K562 (cell line): ENCODE results near the gene BIRC5. TPM values are rescaled to one million over a fixed set of nuclear protein-coding genes. Genes with fewer than 3 reads are reported as not detected.

Experiments used
- ATF4 ChIP-seq: fragments of 450-650 bp; formaldehyde crosslinking; IDR thresholded peaks from 2 replicates; pipeline ENCODE4 v1.4.0; 2022; ENCODE audit warnings: mild to moderate bottlenecking, moderate library complexity
- BHLHE40 ChIP-seq: IDR thresholded peaks from 2 replicates; pipeline ENCODE4 v1.6.1; 2011; ENCODE audit warnings: low read length, improper control_type of control experiment
- CBFA2T3 ChIP-seq: fragments of 450-650 bp; IDR thresholded peaks from 2 replicates; pipeline ENCODE4 v1.6.1; 2017
- CBX1 ChIP-seq: sonication (generic); IDR thresholded peaks from 2 replicates; pipeline ENCODE4 v1.6.1; 2016; ENCODE audit warnings: antibody characterized with exemption, low read depth, mild to moderate bottlenecking
- CHD4 ChIP-seq: fragments of 200-600 bp; sonication (generic); IDR thresholded peaks from 3 replicates; pipeline ENCODE4 v1.6.1; 2012; ENCODE audit warnings: low read depth, mild to moderate bottlenecking, mixed read lengths, low read length, inconsistent platforms; ENCODE audit not compliant: insufficient read depth, insufficient replicate concordance, poor library complexity, severe bottlenecking
- DIDO1 ChIP-seq: fragments of 450-650 bp; IDR thresholded peaks from 2 replicates; pipeline ENCODE4 v1.6.1; 2016; ENCODE audit warnings: low read depth, missing biosample characterization, missing genetic modification characterization
- HMGN3 ChIP-seq: IDR thresholded peaks from 2 replicates; pipeline ENCODE4 v1.6.1; 2011; ENCODE audit warnings: borderline replicate concordance, low read depth, mild to moderate bottlenecking, mixed read lengths, low read length; ENCODE audit not compliant: insufficient read length; ENCODE audit errors: extremely low read depth
- KAT7 ChIP-seq: sonication (generic); formaldehyde crosslinking; IDR thresholded peaks from 2 replicates; pipeline ENCODE4 v1.8.0; 2022; ENCODE audit warnings: missing genetic modification reagents, mild to moderate bottlenecking, borderline replicate concordance
- KDM5B ChIP-seq: fragments of 200-600 bp; sonication (generic); IDR thresholded peaks from 2 replicates; pipeline ENCODE4 v1.6.1; 2012; ENCODE audit warnings: low read depth, mild to moderate bottlenecking, moderate library complexity, low read length, control low read depth, inconsistent platforms; ENCODE audit not compliant: insufficient replicate concordance
- NFE2L1 ChIP-seq: fragments of 450-650 bp; IDR thresholded peaks from 2 replicates; pipeline ENCODE4 v1.6.1; 2016; ENCODE audit warnings: missing genetic modification characterization, low read depth, mild to moderate bottlenecking, missing compliant biosample characterization, moderate library complexity, borderline replicate concordance
- OTX1 ChIP-seq: fragments of 450-650 bp; formaldehyde crosslinking; IDR thresholded peaks from 2 replicates; pipeline ENCODE4 v1.4.0; 2022; ENCODE audit warnings: mild to moderate bottlenecking
- PHF20 ChIP-seq: fragments of 450-650 bp; IDR thresholded peaks from 2 replicates; pipeline ENCODE4 v1.6.1; 2018; ENCODE audit not compliant: partially characterized antibody
- PKNOX1 ChIP-seq: fragments of 450-650 bp; IDR thresholded peaks from 2 replicates; pipeline ENCODE4 v1.6.1; 2016
- POLR2A ChIP-seq: fragments of 450-650 bp; conservative IDR thresholded peaks from 2 replicates; pipeline ENCODE4 v1.6.1; 2016
- PTTG1 ChIP-seq: fragments of 450-650 bp; IDR thresholded peaks from 2 replicates; pipeline ENCODE4 v1.6.1; 2016; ENCODE audit warnings: low read depth, mild to moderate bottlenecking, missing genetic modification characterization, missing compliant biosample characterization
- PYGO2 ChIP-seq: fragments of 450-650 bp; IDR thresholded peaks from 2 replicates; pipeline ENCODE4 v1.6.1; 2016; ENCODE audit warnings: mild to moderate bottlenecking, missing genetic modification characterization, moderate library complexity, missing compliant biosample characterization
- RCOR1 ChIP-seq, 2 experiments: IDR thresholded peaks; 2 replicates each; pipeline ENCODE4 v1.6.1; 2012; ENCODE audit warnings: low read depth in 2 of 2, low read length in 2 of 2, borderline replicate concordance in 1 of 2, improper control_type of control experiment in 1 of 2
- SAP30 ChIP-seq: fragments of 200-600 bp; sonication (generic); IDR thresholded peaks from 2 replicates; pipeline ENCODE4 v1.6.1; 2012; ENCODE audit warnings: borderline replicate concordance, low read depth, mild to moderate bottlenecking, moderate library complexity, low read length, control low read depth, inconsistent platforms; ENCODE audit not compliant: insufficient read depth, poor library complexity, severe bottlenecking
- SMARCA4 ChIP-seq: fragments of 450-650 bp; IDR thresholded peaks from 2 replicates; pipeline ENCODE4 v1.6.1; 2016
- SMARCC2 ChIP-seq: fragments of 450-650 bp; IDR thresholded peaks from 2 replicates; pipeline ENCODE4 v1.6.1; 2017; ENCODE audit warnings: antibody characterized with exemption, moderate library complexity, mild to moderate bottlenecking, low read depth
- SOX6 ChIP-seq: fragments of 450-650 bp; IDR thresholded peaks from 2 replicates; pipeline ENCODE4 v1.6.1; 2014; ENCODE audit warnings: mild to moderate bottlenecking
- TAF9B ChIP-seq: fragments of 450-650 bp; IDR thresholded peaks from 2 replicates; pipeline ENCODE4 v1.6.1; 2018; ENCODE audit warnings: mild to moderate bottlenecking; ENCODE audit not compliant: partially characterized antibody
- TBP ChIP-seq: optimal IDR thresholded peaks from 2 replicates; pipeline ENCODE3; 2011; ENCODE audit warnings: low read depth, low read length, improper control_type of control experiment
- TOE1 ChIP-seq, 2 experiments: fragments of 450-650 bp in 1 of 2; sonication (generic) in 1 of 2; formaldehyde crosslinking in 1 of 2; IDR thresholded peaks; 2 replicates each; pipeline versions ENCODE4 v1.7.1 to v1.8.0; 2016 to 2022; ENCODE audit warnings: borderline replicate concordance in 2 of 2, mild to moderate bottlenecking in 2 of 2, antibody characterized with exemption in 1 of 2, inconsistent platforms in 1 of 2, low read depth in 1 of 2, missing genetic modification reagents in 1 of 2, moderate library complexity in 1 of 2
- TRIM28 ChIP-seq: fragments of 450-650 bp; IDR thresholded peaks from 2 replicates; pipeline ENCODE4 v1.6.1; 2017
- VEZF1 ChIP-seq: fragments of 200-800 bp; sonication (Bioruptor generic); IDR thresholded peaks from 2 replicates; pipeline ENCODE4 v1.6.1; 2017; ENCODE audit warnings: missing genetic modification characterization, missing compliant biosample characterization
- XRCC3 ChIP-seq: fragments of 450-650 bp; IDR thresholded peaks from 2 replicates; pipeline ENCODE4 v1.6.1; 2017; ENCODE audit warnings: mild to moderate bottlenecking, moderate library complexity
- ZNF584 ChIP-seq: fragments of 200-800 bp; sonication (Bioruptor generic); IDR thresholded peaks from 2 replicates; pipeline ENCODE4 v1.6.1; 2016; ENCODE audit warnings: low read depth, mild to moderate bottlenecking, missing genetic modification characterization, missing compliant biosample characterization
- polyA plus RNA-seq, 8 experiments: library from polyadenylated mRNA; depleted of rRNA in 4 of 8; stranded (reverse) in 5 of 8; unstranded in 3 of 8; fragments of >200 nt; fragmentation: Nextera tagmentation in 2 of 8; fragmentation: Illumina TruSeq in 1 of 8; extraction: Ambion mirVana in 2 of 8; extraction: Trizol in 1 of 8; gene quantifications; 2 replicates each; pipeline versions ENCODE4 v1.2.1 to v1.2.3, GENCODE V29; 2011 to 2014; ENCODE audit warnings: inconsistent platforms in 1 of 8, missing spikeins in 1 of 8
- total RNA-seq, 7 experiments: library from RNA; depleted of rRNA in 6 of 7; stranded (reverse); fragments of >200 nt in 6 of 7; fragmentation: Illumina TruSeq in 2 of 7; extraction: Trizol in 2 of 7; gene quantifications; 2 replicates each; pipeline versions ENCODE4 v1.2.1 to v1.2.3, GENCODE V29; 2011 to 2021; ENCODE audit warnings: low replicate concordance in 1 of 7

BIRC5 gene
- total and polyA plus RNA-seq, 9 of the 15 experiments (the other 6 are each of a cell fraction or from before 2014, with no cell fraction given) = 64.4 to 140 (median 101) TPM

- peak; percentile 58 for TF ChIP-seq PHF20
- no peak for TF ChIP-seq OTX1 (CRISPR knock-in tag)
- TF ChIP-seq SAP30 = no peak
- TF ChIP-seq KDM5B = no peak
- TF ChIP-seq SMARCC2 = no peak
- TF ChIP-seq NFE2L1 = no peak
- no peak for TF ChIP-seq HMGN3
- no peak for TF ChIP-seq PTTG1 (tag)
- TF ChIP-seq RCOR1 (IDR thresholded peaks at IDR 0.05; ENCODE audit: borderline replicate concordance in 1 of 2, low read depth in 2 of 2, low read length in 2 of 2) = peak in 1 of 2 experiments; percentile 59; a peak in 1 of 4 replicates
- no peak for TF ChIP-seq PYGO2 (tag)
- TF ChIP-seq TAF9B = no peak
- peak; percentile 98 for TF ChIP-seq CBX1
- TF ChIP-seq TOE1 (IDR thresholded peaks at IDR 0.05; ENCODE audit: borderline replicate concordance) = no peak
- no peak for TF ChIP-seq TOE1 (CRISPR knock-in tag; IDR thresholded peaks at IDR 0.05; ENCODE audit: borderline replicate concordance, low read depth)
- TF ChIP-seq SMARCA4 = no peak
- no peak for TF ChIP-seq POLR2A
- no peak for TF ChIP-seq ATF4 (CRISPR knock-in tag)
- peak; percentile 31; the same call in 1 of the 2 replicates for TF ChIP-seq CBFA2T3
- no peak for TF ChIP-seq DIDO1 (tag)
- peak; percentile 88; the same call in 1 of the 2 replicates for TF ChIP-seq XRCC3
- TF ChIP-seq SOX6 = no peak
- TF ChIP-seq TBP = no peak
- TF ChIP-seq BHLHE40 = no peak
- TF ChIP-seq ZNF584 = no peak
- peak; percentile 59 for TF ChIP-seq CHD4
- no peak for TF ChIP-seq PKNOX1
- no peak for TF ChIP-seq KAT7 (CRISPR knock-in tag)
- peak; percentile 97 for TF ChIP-seq TRIM28
- no peak for TF ChIP-seq VEZF1 (CRISPR knock-in tag)
These were observed 59.8 kb downstream of the BIRC5 start (continued) for GRCh38 chr17:78273813-78274212.
